Measurements from ENCODE around the gene TCF7L2.
A peak's percentile ranks its signal among the peaks of the same experiment; 100 is the strongest.

Gene TCF7L2

GRCh38 chr10:113025487-113025886, 75.4 kb downstream of the TCF7L2 start:
- no peak for DNase-seq

DNA sequence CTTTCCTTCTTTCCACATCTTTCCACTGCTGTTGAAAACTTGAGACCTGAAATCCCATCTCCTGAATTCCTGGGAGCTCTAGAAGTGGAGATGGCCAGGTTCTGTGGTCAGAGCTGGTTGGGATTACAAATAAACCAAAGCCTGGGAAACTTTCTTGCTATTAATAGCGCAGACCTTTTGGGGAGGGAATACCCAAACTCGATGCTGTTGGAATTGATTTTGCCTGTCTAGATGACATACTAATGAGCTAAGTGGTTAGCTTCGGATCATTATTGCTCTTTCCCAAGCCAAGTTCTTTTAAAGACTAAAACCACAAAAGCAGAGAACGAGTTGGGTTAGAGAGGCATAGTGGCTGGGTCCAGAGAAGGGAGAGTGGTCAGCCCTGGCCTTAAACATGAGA, 76.6 kb downstream of the TCF7L2 start:
- DNase-seq, result no peak

GRCh38 chr10:113027230-113027573, 77.2 kb downstream of the TCF7L2 start:
- DNase-seq, result no peak

DNA sequence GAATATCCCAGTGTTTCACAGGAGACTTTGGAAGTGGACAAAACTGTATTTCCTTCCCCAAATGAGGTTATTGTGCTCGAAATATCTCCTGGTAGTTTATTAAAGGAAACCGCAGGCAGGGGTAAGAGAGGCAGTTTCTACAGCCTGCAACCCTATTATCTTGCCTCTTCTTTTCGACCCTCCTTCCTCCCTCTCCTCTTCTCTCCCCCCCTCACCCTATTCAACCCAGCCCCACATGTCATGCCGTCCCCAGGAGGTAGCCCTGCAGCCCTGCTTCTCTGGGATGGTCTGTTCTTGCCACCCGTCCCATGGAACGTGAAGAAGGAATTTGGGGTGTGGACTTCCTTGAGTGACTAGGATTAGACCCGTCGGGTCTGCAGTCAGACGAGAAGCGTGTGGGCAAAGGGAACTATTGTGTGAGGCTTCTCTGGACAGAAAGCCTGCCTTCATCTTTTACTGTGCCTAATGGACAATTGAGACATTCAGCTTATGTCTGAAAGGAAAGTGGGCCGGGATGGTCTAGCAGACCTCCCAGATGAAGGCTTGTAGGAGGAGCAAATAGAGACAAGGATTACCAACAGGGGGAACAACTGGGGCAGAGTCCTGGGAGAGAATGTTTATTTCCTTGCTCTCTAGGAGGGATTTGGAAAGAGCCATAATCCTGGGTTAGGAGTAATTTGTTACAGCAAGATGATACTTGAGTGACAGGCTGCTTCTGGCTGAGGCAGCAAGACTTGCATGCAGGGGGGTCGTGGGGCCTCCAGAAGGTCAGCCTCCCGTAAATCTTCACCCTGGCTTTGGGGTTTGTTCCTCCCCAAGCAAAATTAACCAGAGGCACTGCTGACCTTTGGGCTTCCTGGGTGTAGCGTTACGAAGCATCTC, 77.8 kb downstream of the TCF7L2 start:
- peak; percentile 58 for DNase-seq

DNA sequence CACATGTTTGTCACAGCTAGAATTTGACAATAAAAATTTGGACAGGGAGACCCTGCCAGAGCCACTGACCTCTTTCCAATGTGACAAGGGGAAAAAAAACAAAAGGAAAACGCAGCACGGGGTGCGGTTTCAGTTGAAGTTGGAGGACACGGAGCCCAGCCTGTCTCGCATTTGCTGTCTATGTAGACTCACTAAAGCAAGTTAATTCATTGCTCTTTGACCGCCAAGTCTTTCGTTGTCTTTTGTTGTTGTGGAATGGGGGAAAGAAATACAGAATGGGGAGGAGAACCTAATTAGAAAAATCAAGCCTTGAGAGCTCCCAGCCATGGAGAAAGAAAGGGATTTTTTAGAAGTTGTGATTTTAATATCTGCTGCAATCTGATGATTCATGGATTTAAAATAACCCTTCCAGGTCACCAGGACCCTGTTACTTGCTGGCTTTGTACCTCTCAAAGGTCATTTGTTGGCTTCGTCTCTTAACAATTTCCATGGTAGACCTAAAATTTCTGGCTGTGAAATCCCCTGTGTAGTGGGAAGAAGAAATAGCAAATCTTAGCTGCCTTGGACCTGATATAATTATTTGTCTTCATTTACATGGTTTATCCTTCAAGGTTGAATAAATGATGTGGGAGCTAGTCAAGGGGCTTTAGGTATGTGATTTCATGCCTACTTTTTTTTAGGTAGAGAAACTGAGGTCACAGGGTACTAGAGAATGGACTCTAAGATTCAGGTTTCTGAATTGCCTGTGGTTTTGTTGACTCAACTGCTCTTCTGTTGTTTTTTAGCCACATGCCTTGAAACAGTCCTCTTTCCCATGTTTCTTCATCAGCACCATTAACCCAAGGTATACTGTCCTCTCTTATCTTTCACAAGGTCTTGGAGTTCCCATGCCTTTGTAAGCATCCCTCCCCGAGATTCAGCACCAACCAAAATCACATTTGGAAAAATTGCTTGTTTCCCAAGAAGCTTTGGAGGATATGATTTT, 78.7 kb downstream of the TCF7L2 start:
- no peak for DNase-seq

GRCh38 chr10:113030453-113030852, 80.4 kb downstream of the TCF7L2 start:
- no peak for DNase-seq

GRCh38 chr10:113031147-113031546, 81.1 kb downstream of the TCF7L2 start:
- DNase-seq, result no peak

- no peak for DNase-seq
Measured at GRCh38 chr10:113033991-113034390, 83.9 kb downstream of the TCF7L2 start.

DNA sequence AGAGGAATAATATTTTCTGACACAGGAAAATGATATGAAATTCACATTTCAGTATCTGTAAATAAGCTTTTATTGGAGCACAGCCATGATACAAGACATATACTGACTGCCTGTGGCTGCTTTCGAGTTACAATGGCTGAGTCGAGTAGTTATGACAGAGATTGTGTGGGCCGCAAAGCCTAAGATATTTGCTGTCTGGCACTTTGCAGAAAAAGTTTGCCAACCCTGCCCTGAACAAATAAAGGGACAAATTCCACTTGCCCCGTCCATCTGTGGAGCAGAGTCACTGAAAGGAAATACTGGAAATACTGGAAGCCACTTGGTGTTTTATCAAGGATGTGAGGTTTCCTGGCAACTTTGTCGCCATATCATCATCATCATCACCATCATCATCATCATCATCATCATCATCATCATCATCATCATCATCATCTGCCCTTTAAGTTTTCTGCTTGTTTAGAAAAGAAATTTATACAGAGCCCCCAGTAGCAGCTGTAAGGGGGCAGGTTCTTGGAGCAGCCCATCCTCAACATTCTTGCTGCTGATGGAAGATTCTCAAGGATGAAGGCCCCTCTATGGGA, 85.8 kb downstream of the TCF7L2 start:
- peak; percentile 27 for DNase-seq

DNA sequence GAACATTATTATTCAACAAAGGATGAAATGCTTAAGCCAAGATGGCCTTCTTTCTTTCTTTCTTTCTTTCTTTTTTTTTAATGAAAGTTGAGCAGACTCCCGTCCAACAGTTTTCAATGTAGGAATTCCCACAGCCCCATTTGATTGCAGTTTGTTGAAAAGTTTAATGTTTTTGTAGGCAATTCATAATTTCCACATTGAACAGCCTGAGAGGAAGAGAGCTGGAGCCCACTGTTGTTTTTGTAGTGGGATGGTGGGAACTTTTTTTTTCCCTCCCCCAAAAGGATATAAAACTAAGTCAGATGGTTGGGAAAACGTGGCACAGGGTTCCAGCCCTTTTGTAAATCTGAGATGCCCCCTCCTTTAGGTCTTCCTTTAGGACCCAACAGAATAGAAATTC, 86.6 kb downstream of the TCF7L2 start:
- no peak for DNase-seq

DNA sequence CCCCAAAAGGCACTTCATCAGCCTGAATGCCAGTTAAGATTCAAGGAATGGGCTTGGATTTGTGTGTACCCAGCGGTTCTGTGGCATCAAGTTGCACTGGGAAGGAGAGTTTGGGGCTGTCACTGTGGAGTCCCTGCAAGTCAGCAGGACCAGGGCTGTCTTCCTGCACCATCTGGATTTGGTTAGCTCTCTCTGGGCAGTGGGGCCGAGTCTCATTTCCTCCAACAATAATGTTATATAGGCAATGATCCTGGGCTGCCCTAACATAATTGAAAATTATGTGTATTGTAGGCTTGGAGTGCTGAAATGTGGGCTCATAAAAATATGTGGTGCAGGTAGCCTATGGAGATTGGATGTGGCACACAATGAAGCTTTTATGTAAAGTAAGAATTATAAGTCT, 87.2 kb downstream of the TCF7L2 start:
- DNase-seq, result no peak

- no peak for DNase-seq
Measured at GRCh38 chr10:113038183-113038582, 88.1 kb downstream of the TCF7L2 start.

GRCh38 chr10:113038985-113039384, 88.9 kb downstream of the TCF7L2 start:
- DNase-seq, result no peak

DNA sequence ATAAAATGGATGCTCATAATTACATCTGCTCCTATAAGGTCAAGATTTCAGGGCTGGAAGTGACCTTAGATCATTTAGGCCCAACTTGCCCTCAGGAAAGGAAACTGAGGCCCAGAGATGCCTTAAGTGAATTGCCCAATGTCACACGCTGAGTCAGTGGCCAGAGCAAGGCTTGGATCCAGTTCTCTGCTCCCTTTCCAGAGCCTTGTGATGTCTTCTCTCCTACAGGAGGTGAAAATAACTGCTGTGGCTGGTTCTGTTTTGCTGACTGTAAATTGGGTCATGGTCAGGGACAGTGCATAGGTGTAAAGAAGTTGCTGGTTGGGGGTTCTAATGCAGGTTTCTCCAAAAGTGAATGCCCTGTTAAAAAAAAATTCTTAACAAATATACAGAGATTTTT, 91.3 kb downstream of the TCF7L2 start:
- DNase-seq, result no peak

- DNase-seq, result no peak
Measured at GRCh38 chr10:113041841-113042750, 92.0 kb downstream of the TCF7L2 start.

DNA sequence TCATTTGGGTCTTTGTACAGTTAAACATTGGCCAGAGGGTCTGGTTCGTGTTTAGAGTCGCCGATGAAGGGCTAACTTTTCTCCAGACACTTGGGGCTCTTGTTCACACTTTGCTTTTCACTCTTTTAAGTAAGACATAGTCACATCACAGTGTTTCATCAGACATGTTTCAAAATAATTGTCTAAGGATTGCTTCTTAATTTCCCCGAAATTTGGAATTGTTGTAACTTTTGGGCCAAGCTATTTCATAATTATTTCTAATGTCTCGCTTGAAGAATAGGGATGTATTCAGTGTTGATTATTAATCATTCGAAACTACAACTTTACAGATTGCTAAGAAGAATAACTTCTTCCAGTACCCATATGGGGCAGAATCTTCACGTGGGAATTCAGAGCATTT, 92.8 kb downstream of the TCF7L2 start:
- DNase-seq, result no peak

DNA sequence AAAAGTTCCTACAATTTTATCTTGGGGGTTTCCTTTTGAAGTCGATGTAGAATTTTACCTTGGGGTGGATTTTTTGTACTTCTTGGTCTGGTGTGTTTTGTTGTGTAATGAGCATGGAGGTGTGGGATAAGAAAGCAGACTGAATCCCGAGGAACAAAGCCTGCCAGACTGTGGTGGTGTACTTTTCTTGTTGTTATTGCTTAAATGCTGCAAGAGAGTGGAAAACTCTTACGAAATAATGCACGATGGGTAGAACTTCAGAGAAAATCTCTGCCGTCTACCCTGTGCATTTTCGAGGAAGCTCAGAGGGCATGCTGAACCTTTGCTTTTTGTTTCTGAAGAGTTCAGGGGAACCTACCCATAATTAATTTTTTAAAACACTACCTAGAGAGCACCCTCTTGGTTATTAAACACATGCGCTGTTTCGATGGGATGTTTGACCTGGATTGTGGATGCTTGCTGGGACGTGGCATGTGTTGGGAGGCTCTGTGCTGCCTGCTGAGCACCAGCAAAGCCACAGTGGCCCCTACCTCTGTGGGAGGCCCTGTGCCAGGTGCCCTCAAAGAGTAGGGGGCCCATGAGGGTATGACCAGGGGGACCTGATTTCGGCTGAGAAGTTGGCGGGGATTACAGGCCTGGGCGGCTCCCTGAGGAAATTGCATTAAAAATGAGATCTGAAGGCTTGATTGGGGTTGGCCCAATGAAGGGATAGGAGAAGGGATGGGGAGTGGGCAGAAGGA, 94.1 kb downstream of the TCF7L2 start:
- DNase-seq, result peak; percentile 7

GRCh38 chr10:113045147-113046055, 95.4 kb downstream of the TCF7L2 start:
- DNase-seq, result peak; percentile 22

GRCh38 chr10:113047151-113047550, 97.1 kb downstream of the TCF7L2 start:
- no peak for DNase-seq

- no peak for DNase-seq
Measured at GRCh38 chr10:113047605-113047962, 97.5 kb downstream of the TCF7L2 start.

All from right hindlimb (tissue), 1 donor.